Middle frontal gyrus (tissue), 1 donor: Measurements from ENCODE around the gene KCNJ2.

Source experiments
- DNase-seq: peaks from one replicate; pipeline ENCODE4 v3.0.0-alpha.2; 2015; ENCODE audit warnings: low spot score; ENCODE audit errors: extremely low spot score

KCNJ2 gene

GRCh38 chr17:70202840-70203239 lies 33.5 kb downstream of the KCNJ2 start:
- no peak for DNase-seq

- no peak for DNase-seq
Measured at GRCh38 chr17:70204431-70204830, 35.1 kb downstream of the KCNJ2 start.

GRCh38 chr17:70205401-70205800 lies 36.1 kb downstream of the KCNJ2 start:
- no peak for DNase-seq

GRCh38 chr17:70206361-70207010 lies 37.2 kb downstream of the KCNJ2 start:
- DNase-seq = no peak

- DNase-seq = no peak
Measured at GRCh38 chr17:70207184-70207583, 37.9 kb downstream of the KCNJ2 start.

- DNase-seq = no peak
Measured at GRCh38 chr17:70208080-70208794, 38.9 kb downstream of the KCNJ2 start.

GRCh38 chr17:70208825-70209555 lies 39.7 kb downstream of the KCNJ2 start:
- no peak for DNase-seq

GRCh38 chr17:70215656-70216055 lies 46.3 kb downstream of the KCNJ2 start:
- DNase-seq = no peak

- DNase-seq = no peak
Measured at GRCh38 chr17:70217571-70217970, 48.2 kb downstream of the KCNJ2 start.

- no peak for DNase-seq
Measured at GRCh38 chr17:70225276-70225675, 55.9 kb downstream of the KCNJ2 start.
